OCI-LY7 (cell line): ENCODE measurements around the gene VPS4A. TPM values are rescaled to one million over a fixed set of nuclear protein-coding genes. Genes with fewer than 3 reads are reported as not detected.
A peak's percentile ranks its signal among the peaks of the same experiment; 100 is the strongest.

Experiments
- BruUV-seq: library from RNA; stranded (reverse); fragments of 400-500 nt; replicated peaks from 2 replicates; lab custom pipeline; 2021; lab: Mats Ljungman, UMichigan
- CTCF ChIA-PET: fragments of 300-600 bp; sonication (Branson Sonifier 250); formaldehyde crosslinking; loops from one replicate; lab custom pipeline; 2022; ENCODE audit warnings: antibody characterized with exemption; ENCODE audit not compliant: unreplicated experiment; lab: Charles Lee
- POLR2A ChIA-PET: fragments of 300-600 bp; sonication (Branson Sonifier 250); formaldehyde crosslinking; loops from one replicate; lab custom pipeline; 2022; ENCODE audit warnings: antibody characterized with exemption; lab: Charles Lee
- DNase-seq: peaks from one replicate; pipeline ENCODE4 v3.0.0-alpha.2; 2015; ENCODE audit warnings: low spot score
- H2AFZ ChIP-seq: fragments of 200-600 bp; sonication (generic), shearing (Covaris generic); 2 replicates; pipeline ENCODE4 v1.6.1; 2014; ENCODE audit warnings: mild to moderate bottlenecking, antibody characterized with exemption, low read length, moderate library complexity
- H3K27ac ChIP-seq: fragments of 200-600 bp; sonication (generic); 2 replicates; pipeline ENCODE4 v1.5.1; 2014; ENCODE audit warnings: mixed run types, low read depth, mild to moderate bottlenecking, moderate library complexity, low read length, inconsistent platforms; ENCODE audit not compliant: poor library complexity, severe bottlenecking
- H3K36me3 ChIP-seq: fragments of 200-600 bp; sonication (generic); 2 replicates; pipeline ENCODE4 v1.6.1; 2014; ENCODE audit warnings: mild to moderate bottlenecking, antibody characterized with exemption, low read length, moderate library complexity, mixed read lengths; ENCODE audit not compliant: insufficient read depth
- H3K4me1 ChIP-seq: fragments of 200-600 bp; sonication (generic); 2 replicates; pipeline ENCODE4 v1.5.1; 2014; ENCODE audit warnings: mild to moderate bottlenecking, low read length; ENCODE audit not compliant: insufficient read depth, poor library complexity, severe bottlenecking
- H3K4me2 ChIP-seq: fragments of 200-600 bp; sonication (generic); 2 replicates; pipeline ENCODE4 v1.6.1; 2014; ENCODE audit warnings: mild to moderate bottlenecking, low read length
- H3K4me3 ChIP-seq: fragments of 200-600 bp; sonication (generic); 2 replicates; pipeline ENCODE4 v1.5.1; 2014; ENCODE audit warnings: mild to moderate bottlenecking, low read depth, low read length; ENCODE audit not compliant: poor library complexity, severe bottlenecking
- H3K79me2 ChIP-seq: fragments of 200-600 bp; sonication (generic); 2 replicates; pipeline ENCODE4 v1.6.1; 2016; ENCODE audit warnings: low read depth, mild to moderate bottlenecking, low read length, moderate library complexity, mixed read lengths; ENCODE audit not compliant: insufficient read depth
- H3K9me2 ChIP-seq: fragments of 200-600 bp; sonication (generic); 2 replicates; pipeline ENCODE4 v1.6.1; 2016; ENCODE audit warnings: mild to moderate bottlenecking, low read length, mixed read lengths; ENCODE audit not compliant: insufficient read depth
- H3K9me3 ChIP-seq: fragments of 200-600 bp; sonication (generic); 2 replicates; pipeline ENCODE4 v1.6.1; 2014; ENCODE audit warnings: mild to moderate bottlenecking, mixed run types, low read length, mixed read lengths
- H4K20me1 ChIP-seq: fragments of 200-600 bp; sonication (generic); 2 replicates; pipeline ENCODE4 v1.6.1; 2014; ENCODE audit warnings: mild to moderate bottlenecking, antibody characterized with exemption, low read length, moderate library complexity, mixed read lengths; ENCODE audit not compliant: insufficient read depth
- EZH2phosphoT487 ChIP-seq: fragments of 200-600 bp; sonication (generic); IDR thresholded peaks from 2 replicates; pipeline ENCODE4 v1.6.1; 2018; ENCODE audit warnings: low read depth, borderline replicate concordance, mild to moderate bottlenecking, mixed run types, antibody characterized with exemption, low read length, moderate library complexity, mixed read lengths
- intact Hi-C: fragments of 100-400 bp; cut with micrococcal nuclease; formaldehyde crosslinking; loops from one replicate; pipeline ENCODE4 v1.10.0; 2022; ENCODE audit not compliant: unreplicated experiment
- total RNA-seq, 2 experiments: library from RNA; depleted of rRNA in 1 of 2; stranded (reverse); fragments of >200 nt in 1 of 2; shearing (Covaris generic) in 1 of 2; gene quantifications; 2 replicates each; pipeline ENCODE4 v1.2.3, GENCODE V29; 2014 to 2022
- TF ChIP-seq, protein P1 (sequence below): fragments of 200-600 bp; sonication (generic); conservative IDR thresholded peaks from 2 replicates; pipeline ENCODE4 v1.5.1; 2014; ENCODE audit warnings: mild to moderate bottlenecking, antibody characterized with exemption, low read length, moderate library complexity, mixed read lengths

The VPS4A gene
- total RNA-seq, 2 experiments from 2014 or later, result 33.3 to 33.7 TPM

DNA sequence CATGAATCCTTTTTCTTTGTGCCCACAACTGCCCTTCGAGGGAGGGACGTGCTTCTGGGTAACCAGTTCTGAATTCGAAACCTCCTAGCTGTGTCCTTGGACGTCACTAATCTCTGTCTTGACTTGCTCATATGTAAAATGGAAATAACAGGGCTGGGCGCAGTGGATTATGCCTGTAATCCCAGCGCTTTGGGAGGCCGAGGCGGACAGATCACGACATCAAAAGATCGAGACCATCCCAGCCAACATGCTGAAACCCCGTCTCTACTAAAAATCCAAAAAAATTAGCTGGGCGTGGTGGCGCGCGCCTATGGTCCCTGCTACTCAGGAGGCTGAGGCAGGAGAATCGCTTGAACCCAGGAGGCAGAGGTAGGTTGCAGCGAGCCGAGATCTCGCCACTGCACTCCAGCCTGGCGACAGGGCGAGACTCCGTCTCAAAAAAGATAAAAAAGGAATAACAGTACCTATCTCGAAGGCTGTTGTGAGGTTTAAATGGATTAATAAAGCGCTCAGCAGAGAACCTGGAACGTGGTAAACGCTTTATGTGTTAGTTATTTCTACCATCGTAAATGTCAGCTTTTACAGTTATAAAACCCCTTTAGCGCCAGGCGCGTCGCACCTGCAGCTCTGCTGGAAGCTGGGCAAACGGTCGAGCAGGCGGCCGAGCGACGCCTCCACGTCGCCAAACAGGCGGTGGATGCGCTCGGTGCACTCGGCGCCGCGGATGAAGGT is 27.6 kb downstream of the VPS4A start:
- no peaks in the 10 kb centered on the region for H3K9me3 ChIP-seq
- intact Hi-C loops, result loop anchor here (1.0 to 10.0 kb wide), 5 partner anchors 8 to 426 kb away; partner anchors contain the start of genes NFAT5, PDF, VPS4A and WWP2
- ChIA-PET CTCF (no interaction called here), POLR2A (interaction anchor here (0.5 to 1.3 kb wide), 2 partner anchors 10 to 1299 kb away, joined by 3 to 5 read pairs; no protein-coding TSS in a partner anchor)
- H3K4me3 ChIP-seq, result peak overlapping the region; percentile 94
- peaks cover 57% of the 10 kb centered on the region for H3K79me2 ChIP-seq
- peak overlapping the region; percentile 77 for H3K27ac ChIP-seq
- H4K20me1 ChIP-seq, result peaks cover 9% of the 10 kb centered on the region; the same call in 1 of the 2 replicates
- H3K9me2 ChIP-seq, result no peaks in the 10 kb centered on the region
- TF ChIP-seq, protein P1, sequence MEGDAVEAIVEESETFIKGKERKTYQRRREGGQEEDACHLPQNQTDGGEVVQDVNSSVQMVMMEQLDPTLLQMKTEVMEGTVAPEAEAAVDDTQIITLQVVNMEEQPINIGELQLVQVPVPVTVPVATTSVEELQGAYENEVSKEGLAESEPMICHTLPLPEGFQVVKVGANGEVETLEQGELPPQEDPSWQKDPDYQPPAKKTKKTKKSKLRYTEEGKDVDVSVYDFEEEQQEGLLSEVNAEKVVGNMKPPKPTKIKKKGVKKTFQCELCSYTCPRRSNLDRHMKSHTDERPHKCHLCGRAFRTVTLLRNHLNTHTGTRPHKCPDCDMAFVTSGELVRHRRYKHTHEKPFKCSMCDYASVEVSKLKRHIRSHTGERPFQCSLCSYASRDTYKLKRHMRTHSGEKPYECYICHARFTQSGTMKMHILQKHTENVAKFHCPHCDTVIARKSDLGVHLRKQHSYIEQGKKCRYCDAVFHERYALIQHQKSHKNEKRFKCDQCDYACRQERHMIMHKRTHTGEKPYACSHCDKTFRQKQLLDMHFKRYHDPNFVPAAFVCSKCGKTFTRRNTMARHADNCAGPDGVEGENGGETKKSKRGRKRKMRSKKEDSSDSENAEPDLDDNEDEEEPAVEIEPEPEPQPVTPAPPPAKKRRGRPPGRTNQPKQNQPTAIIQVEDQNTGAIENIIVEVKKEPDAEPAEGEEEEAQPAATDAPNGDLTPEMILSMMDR, result no peak
- TF ChIP-seq EZH2phosphoT487, result no peak
- peak overlapping the region; percentile 85 for H3K4me2 ChIP-seq
- peaks cover 69% of the 10 kb centered on the region for H3K36me3 ChIP-seq
- peaks cover 32% of the 10 kb centered on the region for H3K4me1 ChIP-seq
- DNase-seq, result no peak
- no TSS peak for BruUV-seq
- H2AFZ ChIP-seq, result peak overlapping the region; percentile 11; the same call in 1 of the 2 replicates

DNA sequence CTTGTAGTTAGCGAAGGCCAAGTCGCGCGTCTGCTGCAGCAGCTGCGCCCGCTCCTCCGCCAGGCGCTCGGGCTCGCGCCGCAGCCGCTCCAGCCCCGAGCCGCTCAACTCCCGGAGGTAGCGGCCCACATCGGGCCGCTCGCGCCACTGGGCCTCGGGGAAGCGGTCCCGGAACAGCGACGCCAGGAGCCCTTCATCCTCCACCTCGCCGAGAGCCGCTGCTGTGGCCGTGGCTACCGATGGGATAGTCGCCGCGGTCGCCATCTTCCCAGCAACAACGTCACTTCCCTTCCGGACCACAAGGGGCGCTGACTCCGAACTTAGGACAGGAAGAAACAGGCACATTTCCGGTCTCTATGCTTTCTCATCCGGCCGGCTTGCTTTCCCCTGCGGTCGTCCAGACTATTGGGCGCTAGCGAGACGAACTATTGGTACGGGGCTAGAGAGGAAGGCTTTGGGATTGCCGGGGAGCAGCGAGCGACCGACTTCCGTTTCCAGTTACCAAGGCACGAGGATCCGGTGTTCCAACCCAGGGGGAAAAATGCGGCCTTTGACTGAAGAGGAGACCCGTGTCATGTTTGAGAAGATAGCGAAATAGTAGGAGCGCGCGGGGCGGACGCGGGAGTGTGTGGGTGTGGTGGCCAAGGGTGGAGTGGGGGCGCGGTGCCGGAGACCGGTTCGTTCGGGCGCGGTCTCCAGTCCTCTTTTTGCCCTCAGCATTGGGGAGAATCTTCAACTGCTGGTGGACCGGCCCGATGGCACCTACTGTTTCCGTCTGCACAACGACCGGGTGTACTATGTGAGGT is 28.3 kb downstream of the VPS4A start, which contains the start of the genes COG8 and NIP7:
TSS of gene COG8 (minus strand) at position 276 of the 806 bp plus-strand sequence. CDS start at position 264, 12 bp downstream.
TSS of gene NIP7 (plus strand) at position 484 of the 806 bp plus-strand sequence. CDS start at position 542, 58 bp downstream.
- Histone ChIP-seq H3K4me3 (peak within 1 kb of the TSS; percentile 94), H3K9me2 (no peaks in the 10 kb centered on the region), H3K9me3 (no peaks in the 10 kb centered on the region), H2AFZ (peak within 1 kb of the TSS; percentile 59; the same call in 1 of the 2 replicates), H3K27ac (peak within 1 kb of the TSS; percentile 77), H3K4me2 (peak within 1 kb of the TSS; percentile 85), H3K79me2 (peaks cover 57% of the 10 kb centered on the region), H3K36me3 (peaks cover 69% of the 10 kb centered on the region), H4K20me1 (peaks cover 9% of the 10 kb centered on the region; the same call in 1 of the 2 replicates), H3K4me1 (peaks cover 32% of the 10 kb centered on the region)
- ChIA-PET CTCF (no interaction called here), POLR2A (interaction anchor here (0.8 to 2.7 kb wide), 5 partner anchors 11 to 22 kb away, joined by 3 to 11 read pairs (median 5); no protein-coding TSS in a partner anchor)
- TF ChIP-seq, protein P1, result peak; percentile 74
- TF ChIP-seq EZH2phosphoT487, result no peak
- BruUV-seq, result TSS peak; percentile 81
- peak; percentile 98 for DNase-seq
- intact Hi-C loops, result loop anchor here (1.0 to 10.0 kb wide), 5 partner anchors 9 to 425 kb away; partner anchors contain the start of genes NFAT5, PDF, VPS4A and WWP2
